Measurements from ENCODE around the gene MAST4.

MAST4 gene

GRCh38 chr5:67178966-67179365 is 582.8 kb downstream of the MAST4 start:
- no peaks in the 10 kb centered on the region for H3K36me3 ChIP-seq (replicated peaks; ENCODE audit: low read depth, low read length)
- H3K4me1 ChIP-seq (ENCODE audit: low read length) = peaks cover 6% of the 10 kb centered on the region
- peaks cover 4% of the 10 kb centered on the region for H3K9me3 ChIP-seq (ENCODE audit: insufficient read depth, low read length)
- H2AFZ ChIP-seq (ENCODE audit: low read depth, low read length) = no peak overlapping the region
- no peak overlapping the region for H3K4me2 ChIP-seq (ENCODE audit: low read length)
- no peak overlapping the region for H3K4me3 ChIP-seq (ENCODE audit: low read length)
- H3K79me2 ChIP-seq (ENCODE audit: low read length) = no peaks in the 10 kb centered on the region
- H3K27ac ChIP-seq (ENCODE audit: low read length) = no peak overlapping the region
- no peaks in the 10 kb centered on the region for H3K27me3 ChIP-seq (ENCODE audit: low read depth, low read length)
- H3K9ac ChIP-seq (ENCODE audit: low read length) = no peak overlapping the region
- H4K20me1 ChIP-seq (ENCODE audit: insufficient read depth, low read length) = no peaks in the 10 kb centered on the region
- no peak for TF ChIP-seq EZH2phosphoT487 (IDR thresholded peaks at IDR 0.05; ENCODE audit: low read depth)
- no peak for TF ChIP-seq CTCF (IDR thresholded peaks at IDR 0.05; ENCODE audit: low read depth, low read length)

GRCh38 chr5:67179697-67180361 is 583.6 kb downstream of the MAST4 start:
- no peak overlapping the region for H3K9ac ChIP-seq (ENCODE audit: low read length)
- TF ChIP-seq CTCF (IDR thresholded peaks at IDR 0.05; ENCODE audit: low read depth, low read length) (no peak), EZH2phosphoT487 (IDR thresholded peaks at IDR 0.05; ENCODE audit: low read depth) (no peak)
- H3K36me3 ChIP-seq (replicated peaks; ENCODE audit: low read depth, low read length) = no peaks in the 10 kb centered on the region
- peaks cover 4% of the 10 kb centered on the region for H3K9me3 ChIP-seq (ENCODE audit: insufficient read depth, low read length)
- no peak overlapping the region for H2AFZ ChIP-seq (ENCODE audit: low read depth, low read length)
- no peak overlapping the region for H3K4me3 ChIP-seq (ENCODE audit: low read length)
- no peaks in the 10 kb centered on the region for H3K27me3 ChIP-seq (ENCODE audit: low read depth, low read length)
- H3K79me2 ChIP-seq (ENCODE audit: low read length) = no peaks in the 10 kb centered on the region
- H3K4me1 ChIP-seq (ENCODE audit: low read length) = peaks cover 6% of the 10 kb centered on the region
- H3K4me2 ChIP-seq (ENCODE audit: low read length) = no peak overlapping the region
- H4K20me1 ChIP-seq (ENCODE audit: insufficient read depth, low read length) = no peaks in the 10 kb centered on the region
- no peak overlapping the region for H3K27ac ChIP-seq (ENCODE audit: low read length)

GRCh38 chr5:67181648-67182221 is 585.5 kb downstream of the MAST4 start:
- Histone ChIP-seq H4K20me1 (ENCODE audit: insufficient read depth, low read length) (no peaks in the 10 kb centered on the region), H3K27ac (ENCODE audit: low read length) (no peak overlapping the region), H3K4me2 (ENCODE audit: low read length) (0 out of 2 replicates have a peak overlapping the region, but pooled peaks have one; percentile 18), H3K4me1 (ENCODE audit: low read length) (peaks cover 7% of the 10 kb centered on the region), H3K4me3 (ENCODE audit: low read length) (no peak overlapping the region), H3K36me3 (replicated peaks; ENCODE audit: low read depth, low read length) (no peaks in the 10 kb centered on the region), H3K9ac (ENCODE audit: low read length) (no peak overlapping the region), H3K27me3 (ENCODE audit: low read depth, low read length) (no peaks in the 10 kb centered on the region), H3K79me2 (ENCODE audit: low read length) (no peaks in the 10 kb centered on the region), H2AFZ (ENCODE audit: low read depth, low read length) (no peak overlapping the region), H3K9me3 (ENCODE audit: insufficient read depth, low read length) (peaks cover 4% of the 10 kb centered on the region)
- TF ChIP-seq CTCF (IDR thresholded peaks at IDR 0.05; ENCODE audit: low read depth, low read length) = no peak
- TF ChIP-seq EZH2phosphoT487 (IDR thresholded peaks at IDR 0.05; ENCODE audit: low read depth) = no peak

GRCh38 chr5:67182301-67182790 is 586.2 kb downstream of the MAST4 start:
- Histone ChIP-seq H3K27me3 (ENCODE audit: low read depth, low read length) (no peaks in the 10 kb centered on the region), H3K4me1 (ENCODE audit: low read length) (peaks cover 13% of the 10 kb centered on the region), H3K9ac (ENCODE audit: low read length) (no peak overlapping the region), H4K20me1 (ENCODE audit: insufficient read depth, low read length) (no peaks in the 10 kb centered on the region), H3K9me3 (ENCODE audit: insufficient read depth, low read length) (peaks cover 2% of the 10 kb centered on the region), H3K4me2 (ENCODE audit: low read length) (no peak overlapping the region), H3K4me3 (ENCODE audit: low read length) (no peak overlapping the region), H3K36me3 (replicated peaks; ENCODE audit: low read depth, low read length) (no peaks in the 10 kb centered on the region), H2AFZ (ENCODE audit: low read depth, low read length) (no peak overlapping the region), H3K27ac (ENCODE audit: low read length) (no peak overlapping the region), H3K79me2 (ENCODE audit: low read length) (no peaks in the 10 kb centered on the region)
- TF ChIP-seq CTCF (IDR thresholded peaks at IDR 0.05; ENCODE audit: low read depth, low read length) (no peak), EZH2phosphoT487 (IDR thresholded peaks at IDR 0.05; ENCODE audit: low read depth) (no peak)

Data from OCI-LY3 (cell line).